ENCODE measurements around the gene CORO7.

CORO7 gene

DNA sequence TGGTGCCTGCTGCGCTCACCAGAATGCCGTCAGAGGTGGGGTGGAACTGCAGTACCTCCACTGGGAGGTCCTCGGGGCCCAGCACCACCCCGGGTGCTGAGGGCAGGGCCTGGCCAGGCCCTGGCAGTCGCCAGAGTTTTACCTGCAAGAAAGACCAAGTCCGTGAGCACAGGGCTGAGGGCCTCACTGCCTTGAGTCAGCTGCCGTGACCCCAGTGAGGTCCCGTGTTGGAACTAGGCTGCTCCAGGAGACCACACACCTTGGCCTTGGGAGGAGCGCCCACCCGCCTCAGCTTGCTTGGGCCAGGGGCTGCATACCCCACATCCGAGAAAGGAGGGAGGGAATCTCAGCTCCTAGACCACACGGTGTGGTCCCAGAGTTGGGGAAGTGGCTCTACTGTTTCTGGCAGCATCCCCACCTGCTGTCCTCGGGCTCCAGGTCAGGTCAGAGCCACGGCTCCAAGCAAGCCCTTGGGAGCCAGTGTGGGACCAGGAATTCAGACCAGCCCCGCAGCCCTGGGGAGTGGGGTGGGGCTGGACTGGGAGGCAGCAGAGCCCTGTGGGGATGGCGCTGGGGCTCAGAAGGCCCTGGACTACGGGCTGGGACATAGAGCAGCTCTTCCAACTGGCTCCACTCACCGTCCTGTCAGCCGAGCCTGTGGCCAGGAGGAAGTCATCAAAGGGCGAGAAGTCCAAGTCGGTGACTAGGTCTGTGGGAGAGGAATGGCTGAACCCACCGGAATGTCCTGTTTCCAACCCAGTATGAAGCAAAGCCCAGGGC lies 8.7 kb downstream of the CORO7 start:
- no peak for DNase-seq (ENCODE audit: low read depth in 1 of 2, low spot score in 1 of 2)
- Histone ChIP-seq H3K27me3 (ENCODE audit: insufficient read depth, poor library complexity, severe bottlenecking) (no peaks in the 10 kb centered on the region), H3K4me3 (replicated peaks; ENCODE audit: insufficient read depth, low read length) (no peak overlapping the region), H3K27ac (replicated peaks) (no peak overlapping the region)
- TF ChIP-seq POLR2AphosphoS5 (IDR thresholded peaks at IDR 0.05; ENCODE audit: low read depth) (no peak), GABPA (IDR thresholded peaks at IDR 0.05; ENCODE audit: low read depth) (no peak), SPI1 (IDR thresholded peaks at IDR 0.05; ENCODE audit: borderline replicate concordance, low read depth) (no peak)
- TF ChIP-seq, protein P1, sequence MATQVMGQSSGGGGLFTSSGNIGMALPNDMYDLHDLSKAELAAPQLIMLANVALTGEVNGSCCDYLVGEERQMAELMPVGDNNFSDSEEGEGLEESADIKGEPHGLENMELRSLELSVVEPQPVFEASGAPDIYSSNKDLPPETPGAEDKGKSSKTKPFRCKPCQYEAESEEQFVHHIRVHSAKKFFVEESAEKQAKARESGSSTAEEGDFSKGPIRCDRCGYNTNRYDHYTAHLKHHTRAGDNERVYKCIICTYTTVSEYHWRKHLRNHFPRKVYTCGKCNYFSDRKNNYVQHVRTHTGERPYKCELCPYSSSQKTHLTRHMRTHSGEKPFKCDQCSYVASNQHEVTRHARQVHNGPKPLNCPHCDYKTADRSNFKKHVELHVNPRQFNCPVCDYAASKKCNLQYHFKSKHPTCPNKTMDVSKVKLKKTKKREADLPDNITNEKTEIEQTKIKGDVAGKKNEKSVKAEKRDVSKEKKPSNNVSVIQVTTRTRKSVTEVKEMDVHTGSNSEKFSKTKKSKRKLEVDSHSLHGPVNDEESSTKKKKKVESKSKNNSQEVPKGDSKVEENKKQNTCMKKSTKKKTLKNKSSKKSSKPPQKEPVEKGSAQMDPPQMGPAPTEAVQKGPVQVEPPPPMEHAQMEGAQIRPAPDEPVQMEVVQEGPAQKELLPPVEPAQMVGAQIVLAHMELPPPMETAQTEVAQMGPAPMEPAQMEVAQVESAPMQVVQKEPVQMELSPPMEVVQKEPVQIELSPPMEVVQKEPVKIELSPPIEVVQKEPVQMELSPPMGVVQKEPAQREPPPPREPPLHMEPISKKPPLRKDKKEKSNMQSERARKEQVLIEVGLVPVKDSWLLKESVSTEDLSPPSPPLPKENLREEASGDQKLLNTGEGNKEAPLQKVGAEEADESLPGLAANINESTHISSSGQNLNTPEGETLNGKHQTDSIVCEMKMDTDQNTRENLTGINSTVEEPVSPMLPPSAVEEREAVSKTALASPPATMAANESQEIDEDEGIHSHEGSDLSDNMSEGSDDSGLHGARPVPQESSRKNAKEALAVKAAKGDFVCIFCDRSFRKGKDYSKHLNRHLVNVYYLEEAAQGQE (IDR thresholded peaks at IDR 0.05; ENCODE audit: insufficient replicate concordance, low read depth), result no peak
- TF ChIP-seq, protein P2, sequence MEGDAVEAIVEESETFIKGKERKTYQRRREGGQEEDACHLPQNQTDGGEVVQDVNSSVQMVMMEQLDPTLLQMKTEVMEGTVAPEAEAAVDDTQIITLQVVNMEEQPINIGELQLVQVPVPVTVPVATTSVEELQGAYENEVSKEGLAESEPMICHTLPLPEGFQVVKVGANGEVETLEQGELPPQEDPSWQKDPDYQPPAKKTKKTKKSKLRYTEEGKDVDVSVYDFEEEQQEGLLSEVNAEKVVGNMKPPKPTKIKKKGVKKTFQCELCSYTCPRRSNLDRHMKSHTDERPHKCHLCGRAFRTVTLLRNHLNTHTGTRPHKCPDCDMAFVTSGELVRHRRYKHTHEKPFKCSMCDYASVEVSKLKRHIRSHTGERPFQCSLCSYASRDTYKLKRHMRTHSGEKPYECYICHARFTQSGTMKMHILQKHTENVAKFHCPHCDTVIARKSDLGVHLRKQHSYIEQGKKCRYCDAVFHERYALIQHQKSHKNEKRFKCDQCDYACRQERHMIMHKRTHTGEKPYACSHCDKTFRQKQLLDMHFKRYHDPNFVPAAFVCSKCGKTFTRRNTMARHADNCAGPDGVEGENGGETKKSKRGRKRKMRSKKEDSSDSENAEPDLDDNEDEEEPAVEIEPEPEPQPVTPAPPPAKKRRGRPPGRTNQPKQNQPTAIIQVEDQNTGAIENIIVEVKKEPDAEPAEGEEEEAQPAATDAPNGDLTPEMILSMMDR (IDR thresholded peaks at IDR 0.05; ENCODE audit: insufficient read depth, low read length), result no peak

DNA sequence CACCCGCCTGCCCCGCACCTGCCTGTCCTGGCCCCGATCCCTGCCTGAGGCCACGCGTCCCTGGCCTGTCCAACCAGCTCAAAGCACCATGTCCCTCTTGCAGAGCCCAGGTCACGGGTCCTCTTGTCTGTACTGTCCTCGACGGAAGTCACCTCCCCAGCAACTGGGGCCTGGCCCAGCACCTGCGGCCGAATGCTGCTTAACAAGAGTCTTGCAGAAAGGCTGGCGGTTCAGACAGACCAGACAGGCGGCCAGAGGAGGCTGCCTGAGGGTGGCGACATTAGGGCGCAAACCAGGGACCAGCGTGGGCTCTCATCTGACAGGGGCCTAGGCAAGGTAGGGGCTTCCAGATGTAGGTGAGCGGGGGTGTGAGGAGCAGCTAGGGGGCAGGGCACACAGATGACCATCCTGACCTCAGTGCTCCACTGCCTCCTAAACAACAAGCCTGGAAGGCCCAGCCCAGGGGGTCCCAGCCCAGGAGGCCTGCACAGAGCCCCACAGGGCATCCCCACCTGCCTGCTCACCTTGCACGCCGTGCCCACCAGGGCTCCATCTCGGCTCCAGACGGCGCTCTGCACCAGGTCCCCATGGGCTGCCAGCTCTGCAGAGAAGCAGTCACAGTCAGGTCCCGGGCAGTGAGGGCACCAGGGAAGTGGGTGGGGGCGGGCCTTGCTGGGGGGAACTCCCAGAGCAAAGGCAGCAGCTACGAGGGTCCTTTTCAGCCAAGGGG lies 11.3 kb downstream of the CORO7 start:
- DNase-seq (ENCODE audit: low read depth in 1 of 2, low spot score in 1 of 2), result no peak
- H3K27me3 ChIP-seq (ENCODE audit: insufficient read depth, poor library complexity, severe bottlenecking), result no peaks in the 10 kb centered on the region

More for the DNA sequence above, 11.3 kb downstream of the CORO7 start:
- no peak overlapping the region for H3K4me3 ChIP-seq (replicated peaks; ENCODE audit: insufficient read depth, low read length)
- TF ChIP-seq GABPA (IDR thresholded peaks at IDR 0.05; ENCODE audit: low read depth) (no peak), SPI1 (IDR thresholded peaks at IDR 0.05; ENCODE audit: borderline replicate concordance, low read depth) (no peak), POLR2AphosphoS5 (IDR thresholded peaks at IDR 0.05; ENCODE audit: low read depth) (no peak)
- TF ChIP-seq, protein P1 (IDR thresholded peaks at IDR 0.05; ENCODE audit: insufficient replicate concordance, low read depth), result no peak
- TF ChIP-seq, protein P2 (IDR thresholded peaks at IDR 0.05; ENCODE audit: insufficient read depth, low read length), result no peak
- no peak overlapping the region for H3K27ac ChIP-seq (replicated peaks)

All from HL-60 (cell line).